Neural cell (in vitro differentiated cells): ENCODE results near the gene LTBP1.

Experiments
- EP300 ChIP-seq: fragments of 450-650 bp; conservative IDR thresholded peaks from 2 replicates; pipeline ENCODE4 v1.6.1; 2014; ENCODE audit warnings: antibody characterized with exemption, mild to moderate bottlenecking, moderate library complexity; ENCODE audit not compliant: poor library complexity, severe bottlenecking
- MXI1 ChIP-seq: fragments of 450-650 bp; conservative IDR thresholded peaks from 2 replicates; pipeline ENCODE4 v1.6.1; 2014; ENCODE audit warnings: antibody characterized with exemption, mild to moderate bottlenecking; ENCODE audit not compliant: poor library complexity, severe bottlenecking
- TF ChIP-seq, protein P1 (sequence below): fragments of 450-650 bp; IDR thresholded peaks from 2 replicates; pipeline ENCODE4 v1.5.1; 2014; ENCODE audit warnings: antibody characterized with exemption, mild to moderate bottlenecking, moderate library complexity; ENCODE audit not compliant: poor library complexity, severe bottlenecking
- TF ChIP-seq, protein P2 (sequence below): IDR thresholded peaks from 2 replicates; pipeline ENCODE4 v1.6.1; 2012; ENCODE audit warnings: borderline replicate concordance

DNA sequence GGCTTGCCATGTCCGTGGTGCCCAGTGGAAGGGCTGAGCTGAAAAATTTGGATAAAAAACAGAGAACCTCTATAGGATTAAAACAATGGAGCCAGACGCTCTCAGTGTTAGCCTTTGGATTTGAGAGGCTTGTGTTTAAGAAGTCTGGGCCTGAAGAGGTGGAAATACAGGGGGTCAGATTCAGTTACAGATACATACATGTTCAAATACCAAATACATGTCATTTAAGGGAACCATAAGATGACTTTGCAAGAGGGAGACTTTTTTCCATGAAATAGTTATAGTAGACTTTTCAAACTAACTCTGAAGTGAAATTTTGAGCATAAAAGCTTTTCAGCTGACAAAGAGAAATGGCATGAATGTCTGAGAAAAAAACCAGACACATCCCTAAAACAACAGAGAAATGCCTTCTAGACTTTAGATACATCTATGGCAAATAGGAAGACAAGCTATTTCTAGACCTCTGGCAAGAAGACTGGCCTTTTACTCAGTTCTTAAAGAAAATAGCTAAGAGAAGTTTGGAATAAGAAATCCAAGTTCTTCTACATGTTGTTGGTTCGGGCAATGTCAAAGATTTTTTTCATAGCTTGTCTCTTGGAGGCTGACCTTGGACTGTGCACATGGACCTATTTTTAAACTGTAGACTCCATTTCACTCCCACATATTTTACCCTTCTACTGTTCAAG, 112.9 kb downstream of the LTBP1 start:
- TF ChIP-seq MXI1 (no peak), EP300 (no peak)
- TF ChIP-seq, protein P1, sequence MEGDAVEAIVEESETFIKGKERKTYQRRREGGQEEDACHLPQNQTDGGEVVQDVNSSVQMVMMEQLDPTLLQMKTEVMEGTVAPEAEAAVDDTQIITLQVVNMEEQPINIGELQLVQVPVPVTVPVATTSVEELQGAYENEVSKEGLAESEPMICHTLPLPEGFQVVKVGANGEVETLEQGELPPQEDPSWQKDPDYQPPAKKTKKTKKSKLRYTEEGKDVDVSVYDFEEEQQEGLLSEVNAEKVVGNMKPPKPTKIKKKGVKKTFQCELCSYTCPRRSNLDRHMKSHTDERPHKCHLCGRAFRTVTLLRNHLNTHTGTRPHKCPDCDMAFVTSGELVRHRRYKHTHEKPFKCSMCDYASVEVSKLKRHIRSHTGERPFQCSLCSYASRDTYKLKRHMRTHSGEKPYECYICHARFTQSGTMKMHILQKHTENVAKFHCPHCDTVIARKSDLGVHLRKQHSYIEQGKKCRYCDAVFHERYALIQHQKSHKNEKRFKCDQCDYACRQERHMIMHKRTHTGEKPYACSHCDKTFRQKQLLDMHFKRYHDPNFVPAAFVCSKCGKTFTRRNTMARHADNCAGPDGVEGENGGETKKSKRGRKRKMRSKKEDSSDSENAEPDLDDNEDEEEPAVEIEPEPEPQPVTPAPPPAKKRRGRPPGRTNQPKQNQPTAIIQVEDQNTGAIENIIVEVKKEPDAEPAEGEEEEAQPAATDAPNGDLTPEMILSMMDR = no peak
- TF ChIP-seq, protein P2, sequence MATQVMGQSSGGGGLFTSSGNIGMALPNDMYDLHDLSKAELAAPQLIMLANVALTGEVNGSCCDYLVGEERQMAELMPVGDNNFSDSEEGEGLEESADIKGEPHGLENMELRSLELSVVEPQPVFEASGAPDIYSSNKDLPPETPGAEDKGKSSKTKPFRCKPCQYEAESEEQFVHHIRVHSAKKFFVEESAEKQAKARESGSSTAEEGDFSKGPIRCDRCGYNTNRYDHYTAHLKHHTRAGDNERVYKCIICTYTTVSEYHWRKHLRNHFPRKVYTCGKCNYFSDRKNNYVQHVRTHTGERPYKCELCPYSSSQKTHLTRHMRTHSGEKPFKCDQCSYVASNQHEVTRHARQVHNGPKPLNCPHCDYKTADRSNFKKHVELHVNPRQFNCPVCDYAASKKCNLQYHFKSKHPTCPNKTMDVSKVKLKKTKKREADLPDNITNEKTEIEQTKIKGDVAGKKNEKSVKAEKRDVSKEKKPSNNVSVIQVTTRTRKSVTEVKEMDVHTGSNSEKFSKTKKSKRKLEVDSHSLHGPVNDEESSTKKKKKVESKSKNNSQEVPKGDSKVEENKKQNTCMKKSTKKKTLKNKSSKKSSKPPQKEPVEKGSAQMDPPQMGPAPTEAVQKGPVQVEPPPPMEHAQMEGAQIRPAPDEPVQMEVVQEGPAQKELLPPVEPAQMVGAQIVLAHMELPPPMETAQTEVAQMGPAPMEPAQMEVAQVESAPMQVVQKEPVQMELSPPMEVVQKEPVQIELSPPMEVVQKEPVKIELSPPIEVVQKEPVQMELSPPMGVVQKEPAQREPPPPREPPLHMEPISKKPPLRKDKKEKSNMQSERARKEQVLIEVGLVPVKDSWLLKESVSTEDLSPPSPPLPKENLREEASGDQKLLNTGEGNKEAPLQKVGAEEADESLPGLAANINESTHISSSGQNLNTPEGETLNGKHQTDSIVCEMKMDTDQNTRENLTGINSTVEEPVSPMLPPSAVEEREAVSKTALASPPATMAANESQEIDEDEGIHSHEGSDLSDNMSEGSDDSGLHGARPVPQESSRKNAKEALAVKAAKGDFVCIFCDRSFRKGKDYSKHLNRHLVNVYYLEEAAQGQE = no peak
